Measurements from ENCODE around the gene ARGFX. TPM values are rescaled to one million over a fixed set of nuclear protein-coding genes. Genes with fewer than 3 reads are reported as not detected.

ARGFX gene
- total and polyA plus RNA-seq, 9 of the 15 experiments (the other 6 are each of a cell fraction or from before 2014, with no cell fraction given), result not detected

- no peak for TF ChIP-seq TCFL5 (CRISPR knock-in tag; conservative IDR thresholded peaks at IDR 0.05)
- no peak for TF ChIP-seq MXD1 (CRISPR knock-in tag; IDR thresholded peaks at IDR 0.05; ENCODE audit: borderline replicate concordance, poor library complexity, severe bottlenecking)
- peak; percentile 76 for TF ChIP-seq SOX6 (IDR thresholded peaks at IDR 0.05)
- no peak for TF ChIP-seq ZNF668 (CRISPR knock-in tag; IDR thresholded peaks at IDR 0.05)
- TF ChIP-seq USF2 (CRISPR knock-in tag; IDR thresholded peaks at IDR 0.05), result no peak
- TF ChIP-seq MEIS2 (IDR thresholded peaks at IDR 0.05; ENCODE audit: partially characterized antibody), result peak; percentile 86
- peak; percentile 80 for TF ChIP-seq PKNOX1 (IDR thresholded peaks at IDR 0.05)
- peak; percentile 97 for TF ChIP-seq NFE2 (IDR thresholded peaks at IDR 0.05; ENCODE audit: low read depth)
- TF ChIP-seq KAT8 (IDR thresholded peaks at IDR 0.05; ENCODE audit: low read depth), result no peak
- TF ChIP-seq RBBP5 (IDR thresholded peaks at IDR 0.05; ENCODE audit: borderline replicate concordance, insufficient read depth, low read length, poor library complexity, severe bottlenecking), result no peak
- no peak for TF ChIP-seq POLR2A (conservative IDR thresholded peaks at IDR 0.05)
- no peak for TF ChIP-seq ETV5 (CRISPR knock-in tag; IDR thresholded peaks at IDR 0.05; ENCODE audit: low read depth)
- TF ChIP-seq NR0B1 (IDR thresholded peaks at IDR 0.05; ENCODE audit: partially characterized antibody), result no peak
- peak; percentile 73 for TF ChIP-seq MAFG (tag; conservative IDR thresholded peaks at IDR 0.05)
- no peak for TF ChIP-seq RBM15 (IDR thresholded peaks at IDR 0.05; ENCODE audit: insufficient read depth, low read length)
- TF ChIP-seq RCOR1 (IDR thresholded peaks at IDR 0.05; ENCODE audit: borderline replicate concordance in 1 of 2, low read depth in 2 of 2, low read length in 2 of 2), result peak in 1 of 2 experiments; percentile 50; a peak in 1 of 4 replicates
- TF ChIP-seq ARID3A (IDR thresholded peaks at IDR 0.05; ENCODE audit: borderline replicate concordance, low read depth, low read length), result peak; percentile 51; the same call in 1 of the 2 replicates
- 0 out of 2 replicates have a peak, but pooled peaks have one; percentile 34 for TF ChIP-seq LEF1 (IDR thresholded peaks at IDR 0.05)
- TF ChIP-seq ZNF184 (CRISPR knock-in tag; IDR thresholded peaks at IDR 0.05), result no peak
- peak; percentile 74 for TF ChIP-seq SMARCC2 (IDR thresholded peaks at IDR 0.05; ENCODE audit: low read depth)
- 0 out of 2 replicates have a peak, but pooled peaks have one; percentile 28 for TF ChIP-seq CREM (IDR thresholded peaks at IDR 0.05; ENCODE audit: low read depth)
- no peak for TF ChIP-seq IRF9 (tag; IDR thresholded peaks at IDR 0.05)
- peak; percentile 81 for TF ChIP-seq JUN (IDR thresholded peaks at IDR 0.05; ENCODE audit: borderline replicate concordance, low read depth, low read length)
- TF ChIP-seq JUN (CRISPR knock-in tag; IDR thresholded peaks at IDR 0.05; ENCODE audit: borderline replicate concordance), result no peak
Observed at GRCh38 chr3:121574449-121574848, 6.7 kb downstream of the ARGFX start (continued).

Data from K562 (cell line).